ENCODE results near the gene PDILT. TPM values are rescaled to one million over a fixed set of nuclear protein-coding genes. Genes with fewer than 3 reads are reported as not detected.
A peak's percentile ranks its signal among the peaks of the same experiment; 100 is the strongest.

PDILT gene
- total RNA-seq, 1 donor from 2014 or later = not detected

DNA sequence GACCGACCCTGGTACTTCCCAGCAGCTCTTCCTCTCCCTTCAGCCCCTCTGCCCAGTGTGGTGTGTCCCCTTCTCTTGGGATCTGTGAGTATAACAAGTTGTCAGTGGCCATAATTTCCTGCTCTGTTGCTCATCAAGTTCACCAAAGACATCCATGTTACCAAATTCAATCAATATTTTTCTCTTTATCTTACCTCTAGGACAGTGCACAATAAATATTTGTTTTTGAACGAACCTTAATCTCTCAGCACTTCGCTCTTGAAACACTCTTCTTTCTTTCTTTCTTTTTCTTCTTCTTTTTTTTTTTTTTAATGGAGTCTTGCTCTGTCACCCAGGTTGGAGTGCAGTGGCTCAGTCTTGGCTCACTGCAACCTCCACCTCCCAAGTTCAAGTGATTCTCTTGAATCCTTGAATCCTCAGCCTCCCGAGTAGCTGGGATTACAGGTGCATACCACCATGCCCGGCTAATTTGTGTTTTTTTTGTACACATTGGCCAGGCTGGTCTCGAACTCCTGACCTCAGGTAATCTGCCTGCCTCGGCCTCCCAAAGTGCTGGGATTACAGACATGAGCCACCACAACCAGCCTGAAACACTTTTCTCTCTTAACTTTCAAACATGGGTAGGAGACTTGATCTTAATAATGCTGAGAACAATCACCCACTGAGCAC is 49.3 kb downstream of the PDILT start:
- Mint-ChIP-seq H3K9me3 (no peaks in the 10 kb centered on the region), H3K4me1 (ENCODE audit: unreplicated experiment) (no peaks in the 10 kb centered on the region), H3K4me3 (no peak overlapping the region), H3K27ac (no peak overlapping the region), H3K27me3 (peaks cover 28% of the 10 kb centered on the region), H3K36me3 (no peaks in the 10 kb centered on the region)
- no peak for TF ChIP-seq CTCF (conservative IDR thresholded peaks at IDR 0.05)
- DNase-seq (ENCODE audit: extremely low spot score, unreplicated experiment) = no peak

GRCh38 chr16:20353379-20353778 is 51.2 kb downstream of the PDILT start:
- Mint-ChIP-seq H3K36me3 (no peaks in the 10 kb centered on the region), H3K27me3 (peaks cover 18% of the 10 kb centered on the region), H3K27ac (no peak overlapping the region), H3K4me3 (no peak overlapping the region), H3K9me3 (no peaks in the 10 kb centered on the region), H3K4me1 (ENCODE audit: unreplicated experiment) (no peaks in the 10 kb centered on the region)
- no peak for TF ChIP-seq CTCF (conservative IDR thresholded peaks at IDR 0.05)
- DNase-seq (ENCODE audit: extremely low spot score, unreplicated experiment) = no peak

GRCh38 chr16:20352615-20353014 is 51.9 kb downstream of the PDILT start, which contains the start of gene UMOD:
Gene UMOD, minus strand, starts transcription at chr16:20352715. Its CDS starts 1,978 bp downstream, at chr16:20350737.
- no peak within 1 kb of the TSS for H3K4me3 Mint-ChIP-seq
- no peaks in the 10 kb centered on the region for H3K36me3 Mint-ChIP-seq
- DNase-seq (ENCODE audit: extremely low spot score, unreplicated experiment) = no peak
- no peaks in the 10 kb centered on the region for H3K4me1 Mint-ChIP-seq (ENCODE audit: unreplicated experiment)
- H3K27me3 Mint-ChIP-seq = peaks cover 18% of the 10 kb centered on the region
- no peaks in the 10 kb centered on the region for H3K9me3 Mint-ChIP-seq
- H3K27ac Mint-ChIP-seq = no peak within 1 kb of the TSS
- TF ChIP-seq CTCF (conservative IDR thresholded peaks at IDR 0.05) = no peak

DNA sequence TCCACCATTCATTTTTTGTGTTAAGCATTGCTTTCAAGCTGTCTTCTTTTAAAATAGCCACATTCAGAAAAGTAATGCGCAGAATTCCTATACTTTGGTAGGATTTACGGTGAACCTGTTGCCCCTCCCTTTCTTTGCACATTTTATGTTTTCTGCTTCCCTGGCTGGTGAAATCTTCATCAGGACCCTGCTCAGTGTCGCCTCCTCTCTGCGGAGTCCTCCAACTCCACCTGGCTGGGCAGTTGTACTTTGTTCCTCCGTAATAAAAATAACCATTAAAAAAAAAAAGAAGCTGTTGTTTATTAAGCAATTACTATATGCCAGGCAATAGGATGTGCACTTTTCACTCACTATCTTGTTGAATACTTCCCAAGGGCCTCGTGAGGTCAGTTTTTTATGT is 54.9 kb downstream of the PDILT start:
- Mint-ChIP-seq H3K9me3 (no peaks in the 10 kb centered on the region), H3K4me3 (no peak overlapping the region), H3K27ac (no peak overlapping the region), H3K36me3 (no peaks in the 10 kb centered on the region), H3K4me1 (ENCODE audit: unreplicated experiment) (no peaks in the 10 kb centered on the region), H3K27me3 (peaks cover 9% of the 10 kb centered on the region)
- no peak for DNase-seq (ENCODE audit: extremely low spot score, unreplicated experiment)
- TF ChIP-seq CTCF (conservative IDR thresholded peaks at IDR 0.05) = peak; percentile 39

GRCh38 chr16:20348365-20349185 is 56.0 kb downstream of the PDILT start:
- no peak overlapping the region for H3K27ac Mint-ChIP-seq
- no peak for DNase-seq (ENCODE audit: extremely low spot score, unreplicated experiment)
- H3K4me1 Mint-ChIP-seq (ENCODE audit: unreplicated experiment) = no peaks in the 10 kb centered on the region
- no peaks in the 10 kb centered on the region for H3K36me3 Mint-ChIP-seq
- no peaks in the 10 kb centered on the region for H3K9me3 Mint-ChIP-seq
- peaks cover 9% of the 10 kb centered on the region for H3K27me3 Mint-ChIP-seq
- H3K4me3 Mint-ChIP-seq = no peak overlapping the region
- TF ChIP-seq CTCF (conservative IDR thresholded peaks at IDR 0.05) = no peak

All from type B pancreatic cell (in vitro differentiated cells).